H1 (cell line): ENCODE results near the gene PPP4R4. TPM values are rescaled to one million over a fixed set of nuclear protein-coding genes. Genes with fewer than 3 reads are reported as not detected.

ENCODE experiments used
- BCL11A ChIP-seq, 2 experiments: IDR thresholded peaks; one replicate each; pipeline ENCODE4 v1.6.1; 2011; ENCODE audit warnings: low read depth in 2 of 2, low read length in 2 of 2, mild to moderate bottlenecking in 2 of 2
- CBX8 ChIP-seq: fragments of 300-800, 300-1000 bp; sonication (generic); IDR thresholded peaks from 2 replicates; pipeline ENCODE4 v1.7.1; 2016; ENCODE audit warnings: low read depth, low read length, borderline replicate concordance
- EZH2 ChIP-seq: fragments of 200-600 bp; sonication (generic); IDR thresholded peaks from 2 replicates; pipeline ENCODE4 v1.7.1; 2012; ENCODE audit warnings: low read depth, mild to moderate bottlenecking, moderate library complexity, low read length, inconsistent platforms; ENCODE audit not compliant: severe bottlenecking
- HDAC2 ChIP-seq, 2 experiments: fragments of 300-600 bp in 1 of 2; sonication (generic) in 1 of 2; IDR thresholded peaks; 2 replicates each; pipeline ENCODE4 v1.6.1; 2011 to 2012; ENCODE audit warnings: low read depth in 2 of 2, low read length in 2 of 2, mild to moderate bottlenecking in 2 of 2, moderate library complexity in 2 of 2, borderline replicate concordance in 1 of 2, inconsistent platforms in 1 of 2
- HDAC6 ChIP-seq: IDR thresholded peaks from one replicate; pipeline ENCODE4 v1.7.1; 2012; ENCODE audit warnings: low read depth, mild to moderate bottlenecking, inconsistent platforms, low read length, moderate library complexity
- PHF8 ChIP-seq: fragments of 200-600 bp; sonication (generic); conservative IDR thresholded peaks from 2 replicates; pipeline ENCODE4 v1.7.1; 2012; ENCODE audit warnings: low read depth, mild to moderate bottlenecking, inconsistent platforms, low read length, moderate library complexity
- POU5F1 ChIP-seq: IDR thresholded peaks from 2 replicates; pipeline ENCODE4 v1.6.1; 2011; ENCODE audit warnings: low read depth, mild to moderate bottlenecking, low read length, moderate library complexity
- RBBP5 ChIP-seq: IDR thresholded peaks from 2 replicates; pipeline ENCODE4 v1.7.1; 2012; ENCODE audit warnings: low read depth, mild to moderate bottlenecking, inconsistent platforms, low read length, moderate library complexity, borderline replicate concordance
- SIN3A ChIP-seq, 2 experiments: IDR thresholded peaks in 1 of 2; conservative IDR thresholded peaks in 1 of 2; 2 replicates each; pipeline ENCODE4 v1.6.1; 2011 to 2012; ENCODE audit warnings: low read length in 2 of 2, improper control_type of control experiment in 1 of 2, low read depth in 1 of 2, mild to moderate bottlenecking in 1 of 2
- TAF1 ChIP-seq: IDR thresholded peaks from 2 replicates; pipeline ENCODE4 v1.6.1; 2011; ENCODE audit warnings: mild to moderate bottlenecking, low read depth, low read length
- TCF12 ChIP-seq: IDR thresholded peaks from 2 replicates; pipeline ENCODE4 v1.6.1; 2011; ENCODE audit warnings: low read depth, mild to moderate bottlenecking, low read length
- polyA plus RNA-seq, 7 experiments: library from polyadenylated mRNA; depleted of rRNA in 3 of 7; stranded (reverse) in 5 of 7; unstranded in 2 of 7; fragments of >200 nt in 5 of 7; fragments of 200-250 nt in 2 of 7; gene quantifications; 1 replicate in 5 of 7; 2 replicates in 1 of 7; 4 replicates in 1 of 7; pipeline versions ENCODE4 v1.2.1 to v1.2.3, GENCODE V29; 2011 to 2013; ENCODE audit warnings: missing spikeins in 2 of 7, mixed read lengths in 2 of 7
- total RNA-seq: library from RNA; stranded (reverse); fragmentation: NEBNext Ultra II Directional; extraction: Animal tissue kit (Norgen Biotek cat#: 25700); gene quantifications from 2 replicates; pipeline ENCODE4 v1.2.1, GENCODE V29; 2021
- TF ChIP-seq, protein P1 (sequence below): fragments of 300-600 bp; sonication (generic); IDR thresholded peaks from 2 replicates; pipeline ENCODE4 v1.7.1; 2012; ENCODE audit warnings: low read length, moderate library complexity, mild to moderate bottlenecking, inconsistent platforms; ENCODE audit not compliant: insufficient replicate concordance

The PPP4R4 gene
- total and polyA plus RNA-seq, 2 of the 8 experiments (the other 6 are each of a cell fraction or from before 2014, with no cell fraction given) = 3.3 to 9.6 TPM

GRCh38 chr14:94126419-94126677 is 47.8 kb upstream of the PPP4R4 start (continued):
- TF ChIP-seq, protein P1, sequence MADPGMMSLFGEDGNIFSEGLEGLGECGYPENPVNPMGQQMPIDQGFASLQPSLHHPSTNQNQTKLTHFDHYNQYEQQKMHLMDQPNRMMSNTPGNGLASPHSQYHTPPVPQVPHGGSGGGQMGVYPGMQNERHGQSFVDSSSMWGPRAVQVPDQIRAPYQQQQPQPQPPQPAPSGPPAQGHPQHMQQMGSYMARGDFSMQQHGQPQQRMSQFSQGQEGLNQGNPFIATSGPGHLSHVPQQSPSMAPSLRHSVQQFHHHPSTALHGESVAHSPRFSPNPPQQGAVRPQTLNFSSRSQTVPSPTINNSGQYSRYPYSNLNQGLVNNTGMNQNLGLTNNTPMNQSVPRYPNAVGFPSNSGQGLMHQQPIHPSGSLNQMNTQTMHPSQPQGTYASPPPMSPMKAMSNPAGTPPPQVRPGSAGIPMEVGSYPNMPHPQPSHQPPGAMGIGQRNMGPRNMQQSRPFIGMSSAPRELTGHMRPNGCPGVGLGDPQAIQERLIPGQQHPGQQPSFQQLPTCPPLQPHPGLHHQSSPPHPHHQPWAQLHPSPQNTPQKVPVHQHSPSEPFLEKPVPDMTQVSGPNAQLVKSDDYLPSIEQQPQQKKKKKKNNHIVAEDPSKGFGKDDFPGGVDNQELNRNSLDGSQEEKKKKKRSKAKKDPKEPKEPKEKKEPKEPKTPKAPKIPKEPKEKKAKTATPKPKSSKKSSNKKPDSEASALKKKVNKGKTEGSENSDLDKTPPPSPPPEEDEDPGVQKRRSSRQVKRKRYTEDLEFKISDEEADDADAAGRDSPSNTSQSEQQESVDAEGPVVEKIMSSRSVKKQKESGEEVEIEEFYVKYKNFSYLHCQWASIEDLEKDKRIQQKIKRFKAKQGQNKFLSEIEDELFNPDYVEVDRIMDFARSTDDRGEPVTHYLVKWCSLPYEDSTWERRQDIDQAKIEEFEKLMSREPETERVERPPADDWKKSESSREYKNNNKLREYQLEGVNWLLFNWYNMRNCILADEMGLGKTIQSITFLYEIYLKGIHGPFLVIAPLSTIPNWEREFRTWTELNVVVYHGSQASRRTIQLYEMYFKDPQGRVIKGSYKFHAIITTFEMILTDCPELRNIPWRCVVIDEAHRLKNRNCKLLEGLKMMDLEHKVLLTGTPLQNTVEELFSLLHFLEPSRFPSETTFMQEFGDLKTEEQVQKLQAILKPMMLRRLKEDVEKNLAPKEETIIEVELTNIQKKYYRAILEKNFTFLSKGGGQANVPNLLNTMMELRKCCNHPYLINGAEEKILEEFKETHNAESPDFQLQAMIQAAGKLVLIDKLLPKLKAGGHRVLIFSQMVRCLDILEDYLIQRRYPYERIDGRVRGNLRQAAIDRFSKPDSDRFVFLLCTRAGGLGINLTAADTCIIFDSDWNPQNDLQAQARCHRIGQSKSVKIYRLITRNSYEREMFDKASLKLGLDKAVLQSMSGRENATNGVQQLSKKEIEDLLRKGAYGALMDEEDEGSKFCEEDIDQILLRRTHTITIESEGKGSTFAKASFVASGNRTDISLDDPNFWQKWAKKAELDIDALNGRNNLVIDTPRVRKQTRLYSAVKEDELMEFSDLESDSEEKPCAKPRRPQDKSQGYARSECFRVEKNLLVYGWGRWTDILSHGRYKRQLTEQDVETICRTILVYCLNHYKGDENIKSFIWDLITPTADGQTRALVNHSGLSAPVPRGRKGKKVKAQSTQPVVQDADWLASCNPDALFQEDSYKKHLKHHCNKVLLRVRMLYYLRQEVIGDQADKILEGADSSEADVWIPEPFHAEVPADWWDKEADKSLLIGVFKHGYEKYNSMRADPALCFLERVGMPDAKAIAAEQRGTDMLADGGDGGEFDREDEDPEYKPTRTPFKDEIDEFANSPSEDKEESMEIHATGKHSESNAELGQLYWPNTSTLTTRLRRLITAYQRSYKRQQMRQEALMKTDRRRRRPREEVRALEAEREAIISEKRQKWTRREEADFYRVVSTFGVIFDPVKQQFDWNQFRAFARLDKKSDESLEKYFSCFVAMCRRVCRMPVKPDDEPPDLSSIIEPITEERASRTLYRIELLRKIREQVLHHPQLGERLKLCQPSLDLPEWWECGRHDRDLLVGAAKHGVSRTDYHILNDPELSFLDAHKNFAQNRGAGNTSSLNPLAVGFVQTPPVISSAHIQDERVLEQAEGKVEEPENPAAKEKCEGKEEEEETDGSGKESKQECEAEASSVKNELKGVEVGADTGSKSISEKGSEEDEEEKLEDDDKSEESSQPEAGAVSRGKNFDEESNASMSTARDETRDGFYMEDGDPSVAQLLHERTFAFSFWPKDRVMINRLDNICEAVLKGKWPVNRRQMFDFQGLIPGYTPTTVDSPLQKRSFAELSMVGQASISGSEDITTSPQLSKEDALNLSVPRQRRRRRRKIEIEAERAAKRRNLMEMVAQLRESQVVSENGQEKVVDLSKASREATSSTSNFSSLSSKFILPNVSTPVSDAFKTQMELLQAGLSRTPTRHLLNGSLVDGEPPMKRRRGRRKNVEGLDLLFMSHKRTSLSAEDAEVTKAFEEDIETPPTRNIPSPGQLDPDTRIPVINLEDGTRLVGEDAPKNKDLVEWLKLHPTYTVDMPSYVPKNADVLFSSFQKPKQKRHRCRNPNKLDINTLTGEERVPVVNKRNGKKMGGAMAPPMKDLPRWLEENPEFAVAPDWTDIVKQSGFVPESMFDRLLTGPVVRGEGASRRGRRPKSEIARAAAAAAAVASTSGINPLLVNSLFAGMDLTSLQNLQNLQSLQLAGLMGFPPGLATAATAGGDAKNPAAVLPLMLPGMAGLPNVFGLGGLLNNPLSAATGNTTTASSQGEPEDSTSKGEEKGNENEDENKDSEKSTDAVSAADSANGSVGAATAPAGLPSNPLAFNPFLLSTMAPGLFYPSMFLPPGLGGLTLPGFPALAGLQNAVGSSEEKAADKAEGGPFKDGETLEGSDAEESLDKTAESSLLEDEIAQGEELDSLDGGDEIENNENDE = no peak
- no peak for TF ChIP-seq HDAC2 (IDR thresholded peaks at IDR 0.05; ENCODE audit: borderline replicate concordance in 1 of 2, low read depth in 2 of 2, low read length in 2 of 2)
- TF ChIP-seq PHF8 = no peak
- no peak for TF ChIP-seq TAF1
- TF ChIP-seq EZH2 = no peak
- no peak for TF ChIP-seq POU5F1
- no peak for TF ChIP-seq TCF12
- TF ChIP-seq RBBP5 = no peak
- no peak for TF ChIP-seq BCL11A (IDR thresholded peaks at IDR 0.05; ENCODE audit: low read depth in 2 of 2, low read length in 2 of 2)
- no peak for TF ChIP-seq CBX8
- no peak for TF ChIP-seq SIN3A (conservative IDR thresholded peaks at IDR 0.05 in 1 of 2, IDR thresholded peaks at IDR 0.05 in 1 of 2; ENCODE audit: low read depth in 1 of 2, low read length in 2 of 2)
- TF ChIP-seq HDAC6 = no peak
